Osteocyte (in vitro differentiated cells): ENCODE measurements around the gene UBAC1. TPM values are rescaled to one million over a fixed set of nuclear protein-coding genes. Genes with fewer than 3 reads are reported as not detected.

ENCODE experiments used
- DNase-seq: peaks from one replicate; pipeline ENCODE4 v3.0.0; 2021; ENCODE audit warnings: mixed read lengths; ENCODE audit not compliant: unreplicated experiment; ENCODE audit errors: extremely low spot score
- H3K27ac Mint-ChIP-seq: one replicate; pipeline ENCODE4 v1.8.0; 2021; ENCODE audit warnings: mild to moderate bottlenecking, mixed read lengths; ENCODE audit not compliant: unreplicated experiment
- H3K27me3 Mint-ChIP-seq: one replicate; pipeline ENCODE4 v1.8.0; 2021; ENCODE audit warnings: mixed read lengths; ENCODE audit not compliant: unreplicated experiment
- H3K36me3 Mint-ChIP-seq: one replicate; pipeline ENCODE4 v1.8.0; 2021; ENCODE audit warnings: mixed read lengths; ENCODE audit not compliant: unreplicated experiment
- H3K4me1 Mint-ChIP-seq: one replicate; pipeline ENCODE4 v1.8.0; 2021; ENCODE audit warnings: mixed read lengths; ENCODE audit not compliant: unreplicated experiment
- H3K4me3 Mint-ChIP-seq: one replicate; pipeline ENCODE4 v1.8.0; 2021; ENCODE audit warnings: mild to moderate bottlenecking, moderate library complexity, mixed read lengths; ENCODE audit not compliant: unreplicated experiment
- H3K9me3 Mint-ChIP-seq: one replicate; pipeline ENCODE4 v1.8.0; 2021; ENCODE audit warnings: mixed read lengths; ENCODE audit not compliant: unreplicated experiment
- CTCF ChIP-seq: fragments of 200-600 bp; sonication (generic); IDR thresholded peaks from 2 replicates; pipeline ENCODE4 v1.5.0; 2021; ENCODE audit warnings: antibody characterized with exemption, mild to moderate bottlenecking, moderate library complexity
- total RNA-seq: library from RNA; stranded (reverse); gene quantifications from 2 replicates; pipeline ENCODE4 v1.2.1, GENCODE V29; 2021

Gene UBAC1
- total RNA-seq, 1 donor from 2014 or later = 38.9 TPM

GRCh38 chr9:135983208-135984071 is 22.3 kb upstream of the UBAC1 start:
- H3K4me3 Mint-ChIP-seq = no peak overlapping the region
- no peaks in the 10 kb centered on the region for H3K9me3 Mint-ChIP-seq
- DNase-seq = no peak
- TF ChIP-seq CTCF = no peak
- peaks cover 3% of the 10 kb centered on the region for H3K27me3 Mint-ChIP-seq
- no peaks in the 10 kb centered on the region for H3K36me3 Mint-ChIP-seq
- H3K27ac Mint-ChIP-seq = no peak overlapping the region
- H3K4me1 Mint-ChIP-seq = peaks cover 2% of the 10 kb centered on the region

- Mint-ChIP-seq H3K4me1 (peaks cover 2% of the 10 kb centered on the region), H3K36me3 (no peaks in the 10 kb centered on the region), H3K27me3 (peaks cover 3% of the 10 kb centered on the region), H3K27ac (no peak overlapping the region), H3K4me3 (no peak overlapping the region), H3K9me3 (no peaks in the 10 kb centered on the region)
- DNase-seq = no peak
- no peak for TF ChIP-seq CTCF
These were observed 21.5 kb upstream of the UBAC1 start for GRCh38 chr9:135982499-135983207.

- H3K4me3 Mint-ChIP-seq = no peak overlapping the region
- DNase-seq = no peak
- H3K27me3 Mint-ChIP-seq = peaks cover 3% of the 10 kb centered on the region
- H3K9me3 Mint-ChIP-seq = no peaks in the 10 kb centered on the region
- no peak overlapping the region for H3K27ac Mint-ChIP-seq
- no peaks in the 10 kb centered on the region for H3K36me3 Mint-ChIP-seq
- H3K4me1 Mint-ChIP-seq = peaks cover 2% of the 10 kb centered on the region
- no peak for TF ChIP-seq CTCF
These were observed 19.9 kb upstream of the UBAC1 start for GRCh38 chr9:135980926-135981630.

- Mint-ChIP-seq H3K36me3 (no peaks in the 10 kb centered on the region), H3K4me1 (peaks cover 2% of the 10 kb centered on the region), H3K9me3 (no peaks in the 10 kb centered on the region), H3K4me3 (no peak overlapping the region), H3K27me3 (peaks cover 3% of the 10 kb centered on the region), H3K27ac (no peak overlapping the region)
- TF ChIP-seq CTCF = no peak
- DNase-seq = no peak
These were observed 18.5 kb upstream of the UBAC1 start for GRCh38 chr9:135979547-135980166.
